H1 (cell line): ENCODE measurements around the gene FAAP100. TPM values are rescaled to one million over a fixed set of nuclear protein-coding genes. Genes with fewer than 3 reads are reported as not detected.

Experiments
- CTCF ChIA-PET: fragments of 300-600 bp; sonication (Branson Sonifier 250); formaldehyde crosslinking; loops from one replicate; lab custom pipeline; 2021; ENCODE audit not compliant: partially characterized antibody; lab: Charles Lee
- POLR2A ChIA-PET: fragments of 300-600 bp; sonication (Branson Sonifier 250); formaldehyde crosslinking; loops from one replicate; lab custom pipeline; 2021; ENCODE audit warnings: inconsistent platforms; ENCODE audit not compliant: partially characterized antibody; lab: Charles Lee
- DNase-seq, 2 experiments: peaks; one replicate each; pipeline versions ENCODE4 v3.0.0 to v3.0.0-alpha.2; 2010 to 2022; ENCODE audit warnings: low spot score in 2 of 2, low read depth in 1 of 2, mixed read lengths in 1 of 2
- FAIRE-seq: peaks from 2 replicates; lab custom pipeline; 2011; peaks lifted over from hg19 to GRCh38; lab: Jason Lieb, UNC
- H2AFZ ChIP-seq: 2 replicates; pipeline ENCODE4 v1.8.1; 2012; ENCODE audit warnings: low read length, inconsistent platforms
- H2AK5ac ChIP-seq: 2 replicates; pipeline ENCODE4 v1.6.1; 2013; ENCODE audit warnings: low read depth, low read length
- H2BK120ac ChIP-seq: replicated peaks from 2 replicates; pipeline ENCODE3; 2013; ENCODE audit warnings: low read depth, low read length, inconsistent platforms
- H2BK12ac ChIP-seq: 2 replicates; pipeline ENCODE4 v1.6.1; 2013; ENCODE audit warnings: low read depth, low read length
- H2BK15ac ChIP-seq: 2 replicates; pipeline ENCODE4 v1.6.1; 2013; ENCODE audit warnings: low read length
- H2BK20ac ChIP-seq: 2 replicates; pipeline ENCODE4 v1.6.1; 2013; ENCODE audit warnings: low read length
- H2BK5ac ChIP-seq: 2 replicates; pipeline ENCODE4 v1.6.1; 2013; ENCODE audit warnings: low read depth, low read length
- H3K14ac ChIP-seq: 2 replicates; pipeline ENCODE4 v1.6.1; 2013; ENCODE audit warnings: inconsistent platforms; ENCODE audit not compliant: insufficient read length
- H3K18ac ChIP-seq: 2 replicates; pipeline ENCODE4 v1.6.1; 2013; ENCODE audit warnings: low read length; ENCODE audit errors: extremely low read depth
- H3K23ac ChIP-seq: 2 replicates; pipeline ENCODE4 v1.6.1; 2013; ENCODE audit warnings: inconsistent platforms; ENCODE audit not compliant: insufficient read length
- H3K23me2 ChIP-seq: 2 replicates; pipeline ENCODE4 v1.6.1; 2013; ENCODE audit warnings: low read depth, low read length
- H3K27ac ChIP-seq: 2 replicates; pipeline ENCODE4 v1.6.1; 2011; ENCODE audit warnings: low read depth, low read length, inconsistent platforms
- H3K27me3 ChIP-seq, 4 experiments: replicated peaks in 1 of 4; 1 replicate in 1 of 4; 2 replicates in 3 of 4; pipeline versions ENCODE4 v1.6.1 to v1.8.1; 2011 to 2013; ENCODE audit warnings: low read length in 3 of 4, mild to moderate bottlenecking in 3 of 4, inconsistent platforms in 2 of 4, mixed read lengths in 2 of 4, moderate library complexity in 1 of 4; ENCODE audit not compliant: control insufficient read depth in 3 of 4, insufficient read depth in 3 of 4; ENCODE audit errors: extremely low read depth in 1 of 4
- H3K36me3 ChIP-seq, 4 experiments: 2 replicates each; pipeline versions ENCODE4 v1.6.1 to v1.8.1; 2011 to 2013; ENCODE audit warnings: mild to moderate bottlenecking in 4 of 4, low read length in 3 of 4, moderate library complexity in 2 of 4, control low read depth in 1 of 4, inconsistent platforms in 1 of 4; ENCODE audit not compliant: insufficient read depth in 4 of 4, control insufficient read depth in 2 of 4
- H3K4ac ChIP-seq: replicated peaks from 2 replicates; pipeline ENCODE3; 2013; ENCODE audit warnings: low read length, low read depth, mixed read lengths, inconsistent platforms; ENCODE audit not compliant: insufficient read length
- H3K4me1 ChIP-seq, 4 experiments: replicated peaks in 1 of 4; 1 replicate in 1 of 4; 2 replicates in 3 of 4; pipeline versions ENCODE4 v1.6.1 to v1.8.1; 2011 to 2013; ENCODE audit warnings: low read length in 3 of 4, inconsistent platforms in 2 of 4, mixed read lengths in 1 of 4; ENCODE audit not compliant: insufficient read depth in 4 of 4, control insufficient read depth in 3 of 4
- H3K4me2 ChIP-seq, 2 experiments: 2 replicates each; pipeline versions ENCODE4 v1.6.1 to v1.8.1; 2011 to 2013; ENCODE audit warnings: low read depth in 2 of 2, low read length in 2 of 2, control low read depth in 1 of 2, inconsistent platforms in 1 of 2, mild to moderate bottlenecking in 1 of 2; ENCODE audit not compliant: insufficient read depth in 1 of 2
- H3K4me3 ChIP-seq, 4 experiments: fragments of 200-600, 300-600 bp in 1 of 4; sonication (generic), shearing (Covaris generic), sonication (Bioruptor Twin) in 1 of 4; 2 replicates each; pipeline versions ENCODE4 v1.5.1 to v1.8.1; 2011 to 2016; ENCODE audit warnings: low read length in 4 of 4, low read depth in 3 of 4, control low read depth in 2 of 4, inconsistent platforms in 2 of 4, mild to moderate bottlenecking in 2 of 4, mixed read lengths in 1 of 4, moderate library complexity in 1 of 4; ENCODE audit not compliant: insufficient read depth in 2 of 4; ENCODE audit errors: extremely low read depth in 1 of 4
- H3K56ac ChIP-seq: replicated peaks from 2 replicates; pipeline ENCODE3; 2013; ENCODE audit warnings: low read depth, mild to moderate bottlenecking, mixed read lengths, low read length, inconsistent platforms; ENCODE audit not compliant: insufficient read length
- H3K79me1 ChIP-seq: 2 replicates; pipeline ENCODE4 v1.6.1; 2013; ENCODE audit warnings: low read depth, low read length, control low read depth
- H3K79me2 ChIP-seq, 2 experiments: 2 replicates each; pipeline versions ENCODE4 v1.6.1 to v1.8.1; 2012 to 2013; ENCODE audit warnings: low read length in 2 of 2, mild to moderate bottlenecking in 2 of 2, inconsistent platforms in 1 of 2; ENCODE audit not compliant: insufficient read depth in 2 of 2, control insufficient read depth in 1 of 2
- H3K9ac ChIP-seq, 4 experiments: replicated peaks in 1 of 4; 1 replicate in 1 of 4; 2 replicates in 3 of 4; pipeline versions ENCODE4 v1.6.1 to v1.8.1; 2011 to 2013; ENCODE audit warnings: low read depth in 3 of 4, low read length in 3 of 4, control low read depth in 2 of 4, mild to moderate bottlenecking in 2 of 4, moderate library complexity in 2 of 4, inconsistent platforms in 1 of 4; ENCODE audit errors: extremely low read depth in 1 of 4
- H3K9me3 ChIP-seq, 2 experiments: 2 replicates each; pipeline versions ENCODE4 v1.6.1 to v1.8.1; 2012 to 2013; ENCODE audit warnings: mild to moderate bottlenecking in 2 of 2, moderate library complexity in 2 of 2, control low read depth in 1 of 2, inconsistent platforms in 1 of 2, low read depth in 1 of 2, low read length in 1 of 2, mixed read lengths in 1 of 2; ENCODE audit not compliant: insufficient read depth in 2 of 2
- H4K20me1 ChIP-seq, 2 experiments: replicated peaks in 1 of 2; 2 replicates each; pipeline versions ENCODE3 to v1.8.1; 2011 to 2013; ENCODE audit warnings: inconsistent platforms in 2 of 2, low read length in 2 of 2, mild to moderate bottlenecking in 1 of 2; ENCODE audit not compliant: insufficient read depth in 2 of 2, control insufficient read depth in 1 of 2
- H4K5ac ChIP-seq: 2 replicates; pipeline ENCODE4 v1.6.1; 2013; ENCODE audit warnings: low read length, low read depth, mixed read lengths, inconsistent platforms; ENCODE audit not compliant: insufficient read length
- H4K8ac ChIP-seq: 2 replicates; pipeline ENCODE4 v1.8.0; 2013; ENCODE audit warnings: mild to moderate bottlenecking, moderate library complexity, low read length, inconsistent platforms; ENCODE audit not compliant: insufficient read depth; ENCODE audit errors: extremely low read depth
- H4K91ac ChIP-seq: replicated peaks from 2 replicates; pipeline ENCODE3; 2013; ENCODE audit warnings: low read length, mixed read lengths, inconsistent platforms; ENCODE audit not compliant: insufficient read length
- KDM4A ChIP-seq: IDR thresholded peaks from one replicate; pipeline ENCODE4 v1.7.1; 2012; ENCODE audit warnings: low read depth, mild to moderate bottlenecking, moderate library complexity, low read length, inconsistent platforms; ENCODE audit not compliant: severe bottlenecking
- SIN3A ChIP-seq, 2 experiments: IDR thresholded peaks in 1 of 2; conservative IDR thresholded peaks in 1 of 2; 2 replicates each; pipeline ENCODE4 v1.6.1; 2011 to 2012; ENCODE audit warnings: low read length in 2 of 2, improper control_type of control experiment in 1 of 2, low read depth in 1 of 2, mild to moderate bottlenecking in 1 of 2
- SIX5 ChIP-seq: IDR thresholded peaks from 2 replicates; pipeline ENCODE4 v1.6.1; 2011; ENCODE audit warnings: mild to moderate bottlenecking, low read depth, low read length
- SP4 ChIP-seq: IDR thresholded peaks from 2 replicates; pipeline ENCODE4 v1.6.1; 2012; ENCODE audit warnings: low read length, inconsistent platforms
- TEAD4 ChIP-seq: IDR thresholded peaks from 2 replicates; pipeline ENCODE4 v1.6.1; 2012; ENCODE audit warnings: low read depth, low read length, inconsistent platforms, mixed read lengths
- WGBS, 2 experiments: shearing (Covaris generic) in 1 of 2; methylation state at CpG; one replicate each; pipeline versions ENCODE4 v1.1.6 to v1.1.7; 2013 to 2015; ENCODE audit warnings: low lambda C conversion rate in 2 of 2, mixed read lengths in 2 of 2, inconsistent platforms in 1 of 2, low coverage in 1 of 2, missing lambda C conversion rate in 1 of 2; ENCODE audit not compliant: insufficient replicate concordance in 2 of 2, insufficient coverage in 1 of 2, insufficient read length in 1 of 2; ENCODE audit errors: extremely low coverage in 1 of 2, missing lambda C conversion rate in 1 of 2; 5-methylcytosine and 5-hydroxymethylcytosine counted together
- polyA plus RNA-seq, 7 experiments: library from polyadenylated mRNA; depleted of rRNA in 3 of 7; stranded (reverse) in 5 of 7; unstranded in 2 of 7; fragments of >200 nt in 5 of 7; fragments of 200-250 nt in 2 of 7; gene quantifications; 1 replicate in 5 of 7; 2 replicates in 1 of 7; 4 replicates in 1 of 7; pipeline versions ENCODE4 v1.2.1 to v1.2.3, GENCODE V29; 2011 to 2013; ENCODE audit warnings: missing spikeins in 2 of 7, mixed read lengths in 2 of 7
- total RNA-seq: library from RNA; stranded (reverse); fragmentation: NEBNext Ultra II Directional; extraction: Animal tissue kit (Norgen Biotek cat#: 25700); gene quantifications from 2 replicates; pipeline ENCODE4 v1.2.1, GENCODE V29; 2021

Gene FAAP100
- total and polyA plus RNA-seq, 2 of the 8 experiments (the other 6 are each of a cell fraction or from before 2014, with no cell fraction given), result 23.2 to 41.8 TPM

GRCh38 chr17:81578561-81579225, 26.5 kb upstream of the FAAP100 start:
- H3K9ac ChIP-seq, result no peak overlapping the region
- H3K79me1 ChIP-seq, result peaks cover 6% of the 10 kb centered on the region
- ChIA-PET CTCF (interaction anchor here (0.9 to 5.1 kb wide), 5 partner anchors 14 to 407 kb away, joined by 3 to 31 read pairs (median 3); no protein-coding TSS in a partner anchor), POLR2A (interaction anchor here (0.9 to 2.2 kb wide), 8 partner anchors 9 to 44 kb away, joined by 3 to 9 read pairs (median 4); partner anchors contain the start of gene FAAP100)
- H3K23ac ChIP-seq, result no peak overlapping the region
- H4K91ac ChIP-seq, result no peak overlapping the region
- no peak overlapping the region for H3K27ac ChIP-seq
- 0 out of 4 replicates have a peak, but pooled peaks cover 0 to 2% of the 10 kb centered on the region in 2 experiments for H3K79me2 ChIP-seq
- H4K5ac ChIP-seq, result no peak overlapping the region
- no peaks in the 10 kb centered on the region for H3K23me2 ChIP-seq
- 93% methylated on average over 6 of the region's 6 CpGs; no CpG with 5 or more reads in 1 of the 2 experiments for WGBS, 2 experiments
- H2BK120ac ChIP-seq, result no peak overlapping the region
- no peaks in the 10 kb centered on the region for H3K4me1 ChIP-seq
- peaks cover 6 to 13% (median 10%) of the 10 kb centered on the region in 4 experiments for H3K36me3 ChIP-seq
- H4K8ac ChIP-seq, result no peak overlapping the region
- no peak overlapping the region for H2BK5ac ChIP-seq
- no peak overlapping the region for H2AK5ac ChIP-seq
- no peak overlapping the region for H3K4me2 ChIP-seq
- no peak overlapping the region for H2BK20ac ChIP-seq
- no peak for DNase-seq
- no peak for TF ChIP-seq SIX5
- TF ChIP-seq SIN3A (conservative IDR thresholded peaks at IDR 0.05 in 1 of 2, IDR thresholded peaks at IDR 0.05 in 1 of 2; ENCODE audit: low read depth in 1 of 2, low read length in 2 of 2), result no peak
- TF ChIP-seq TEAD4, result no peak
- no peak for TF ChIP-seq KDM4A
- TF ChIP-seq SP4, result no peak
- H3K4ac ChIP-seq, result no peak overlapping the region
- no peaks in the 10 kb centered on the region for H3K9me3 ChIP-seq
- H4K20me1 ChIP-seq, result peaks cover 10 to 11% of the 10 kb centered on the region in 2 experiments
- H2AFZ ChIP-seq, result no peak overlapping the region
- no peak overlapping the region for H3K56ac ChIP-seq
- H3K14ac ChIP-seq, result no peak overlapping the region
- no peak for FAIRE-seq
- H3K4me3 ChIP-seq, result no peak overlapping the region
- no peak overlapping the region for H2BK12ac ChIP-seq
- H3K18ac ChIP-seq, result no peak overlapping the region
- H2BK15ac ChIP-seq, result no peak overlapping the region
- H3K27me3 ChIP-seq, result no peaks in the 10 kb centered on the region
